H9 (cell line): Measurements from ENCODE around the gene FAM3C. TPM values are rescaled to one million over a fixed set of nuclear protein-coding genes. Genes with fewer than 3 reads are reported as not detected.

Source experiments
- DNase-seq: peaks from one replicate; pipeline ENCODE4 v3.0.0-alpha.2; 2017
- H2AFZ ChIP-seq: one replicate; pipeline ENCODE4 v1.6.1; 2013; ENCODE audit warnings: mild to moderate bottlenecking, low read length, control low read depth, moderate library complexity
- H2AK5ac ChIP-seq: 2 replicates; pipeline ENCODE4 v1.6.1; 2013; ENCODE audit warnings: low read length, control low read depth, mixed read lengths; ENCODE audit not compliant: insufficient read length
- H2BK120ac ChIP-seq: one replicate; pipeline ENCODE4 v1.6.1; 2013; ENCODE audit warnings: low read depth, mild to moderate bottlenecking, low read length, control low read depth, inconsistent platforms; ENCODE audit not compliant: poor library complexity, severe bottlenecking
- H2BK12ac ChIP-seq: 2 replicates; pipeline ENCODE4 v1.6.1; 2013; ENCODE audit warnings: low read length, control low read depth, mixed read lengths, low read depth; ENCODE audit not compliant: insufficient read length
- H2BK15ac ChIP-seq: 2 replicates; pipeline ENCODE4 v1.6.1; 2013; ENCODE audit warnings: low read depth, low read length, control low read depth
- H2BK20ac ChIP-seq: one replicate; pipeline ENCODE4 v1.6.1; 2013; ENCODE audit warnings: low read depth, mild to moderate bottlenecking, low read length, control low read depth, inconsistent platforms; ENCODE audit not compliant: poor library complexity, severe bottlenecking
- H2BK5ac ChIP-seq: 2 replicates; pipeline ENCODE4 v1.6.1; 2013; ENCODE audit warnings: low read length, control low read depth, mixed read lengths; ENCODE audit not compliant: insufficient read length
- H3K14ac ChIP-seq: 2 replicates; pipeline ENCODE4 v1.6.1; 2013; ENCODE audit warnings: low read length, control low read depth; ENCODE audit not compliant: insufficient read depth
- H3K18ac ChIP-seq: 2 replicates; pipeline ENCODE4 v1.6.1; 2013; ENCODE audit warnings: low read depth, mild to moderate bottlenecking, mixed read lengths, low read length, control low read depth; ENCODE audit not compliant: insufficient read length
- H3K23ac ChIP-seq: 2 replicates; pipeline ENCODE4 v1.6.1; 2013; ENCODE audit warnings: low read length, control low read depth, mixed read lengths, low read depth; ENCODE audit not compliant: insufficient read length
- H3K23me2 ChIP-seq: 2 replicates; pipeline ENCODE4 v1.6.1; 2013; ENCODE audit warnings: low read depth, mild to moderate bottlenecking, mixed read lengths, low read length, control low read depth; ENCODE audit not compliant: insufficient read length, poor library complexity, severe bottlenecking
- H3K27ac ChIP-seq: 2 replicates; pipeline ENCODE4 v1.5.1; 2013; ENCODE audit warnings: low read length, control low read depth, mixed read lengths, low read depth; ENCODE audit not compliant: insufficient read length
- H3K27me3 ChIP-seq: 2 replicates; pipeline ENCODE4 v1.6.1; 2013; ENCODE audit warnings: low read length, control low read depth, inconsistent platforms; ENCODE audit not compliant: insufficient read depth
- H3K4ac ChIP-seq: 2 replicates; pipeline ENCODE4 v1.6.1; 2013; ENCODE audit warnings: low read depth, mild to moderate bottlenecking, control low read depth, inconsistent platforms, low read length, moderate library complexity
- H3K4me1 ChIP-seq: 2 replicates; pipeline ENCODE4 v1.6.1; 2013; ENCODE audit warnings: low read length, control low read depth, inconsistent platforms; ENCODE audit not compliant: insufficient read depth
- H3K4me2 ChIP-seq: 2 replicates; pipeline ENCODE4 v1.6.1; 2013; ENCODE audit warnings: low read length, control low read depth, mixed read lengths; ENCODE audit not compliant: insufficient read length, insufficient read depth
- H3K56ac ChIP-seq: 2 replicates; pipeline ENCODE4 v1.6.1; 2013; ENCODE audit warnings: low read depth, mild to moderate bottlenecking, mixed read lengths, low read length, control low read depth; ENCODE audit not compliant: insufficient read length
- H3K79me1 ChIP-seq: 2 replicates; pipeline ENCODE4 v1.6.1; 2013; ENCODE audit warnings: low read depth, mild to moderate bottlenecking, moderate library complexity, low read length, control low read depth, inconsistent platforms; ENCODE audit not compliant: insufficient read depth, poor library complexity, severe bottlenecking
- H3K79me2 ChIP-seq: 2 replicates; pipeline ENCODE4 v1.6.1; 2013; ENCODE audit warnings: low read length, control low read depth, inconsistent platforms; ENCODE audit not compliant: insufficient read depth
- H3K9ac ChIP-seq: 2 replicates; pipeline ENCODE4 v1.6.1; 2013; ENCODE audit warnings: low read length, control low read depth, mixed read lengths; ENCODE audit not compliant: insufficient read length; ENCODE audit errors: extremely low read depth
- H3K9me3 ChIP-seq: one replicate; pipeline ENCODE4 v1.6.1; 2013; ENCODE audit warnings: low read depth, low read length, inconsistent platforms; ENCODE audit not compliant: control insufficient read depth
- H3T11ph ChIP-seq: one replicate; pipeline ENCODE4 v1.6.1; 2013; ENCODE audit warnings: mild to moderate bottlenecking, low read length, control low read depth, inconsistent platforms
- H4K20me1 ChIP-seq: one replicate; pipeline ENCODE4 v1.6.1; 2013; ENCODE audit not compliant: control insufficient read depth, insufficient read length, insufficient read depth
- H4K5ac ChIP-seq: 2 replicates; pipeline ENCODE4 v1.6.1; 2013; ENCODE audit warnings: low read depth, mild to moderate bottlenecking, mixed read lengths, low read length, control low read depth; ENCODE audit not compliant: insufficient read length
- H4K8ac ChIP-seq: replicated peaks from 2 replicates; pipeline ENCODE4 v1.6.1; 2013; ENCODE audit warnings: low read length, control low read depth, mixed read lengths, low read depth; ENCODE audit not compliant: insufficient read length
- H4K91ac ChIP-seq: 2 replicates; pipeline ENCODE4 v1.6.1; 2013; ENCODE audit warnings: low read depth, mild to moderate bottlenecking, moderate library complexity, mixed read lengths, low read length, control low read depth; ENCODE audit not compliant: insufficient read length
- H3K27ac Mint-ChIP-seq, 3 experiments: 2 replicates in 2 of 3; 3 replicates in 1 of 3; pipeline ENCODE4 v1.8.0; 2020 to 2021; ENCODE audit warnings: mixed read lengths in 3 of 3, mild to moderate bottlenecking in 1 of 3, moderate library complexity in 1 of 3
- H3K27me3 Mint-ChIP-seq: 2 replicates; pipeline ENCODE4 v1.8.0; 2021; ENCODE audit warnings: low read depth, mild to moderate bottlenecking, moderate library complexity, mixed read lengths
- H3K36me3 Mint-ChIP-seq, 3 experiments: 2 replicates in 2 of 3; 3 replicates in 1 of 3; pipeline ENCODE4 v1.8.0; 2020 to 2021; ENCODE audit warnings: low read depth in 3 of 3, mixed read lengths in 3 of 3; ENCODE audit not compliant: insufficient read depth in 1 of 3
- H3K4me1 Mint-ChIP-seq, 2 experiments: 2 replicates each; pipeline ENCODE4 v1.8.0; 2020; ENCODE audit warnings: mixed read lengths in 2 of 2
- H3K4me3 Mint-ChIP-seq, 2 experiments: 2 replicates in 1 of 2; 3 replicates in 1 of 2; pipeline ENCODE4 v1.8.0; 2020 to 2021; ENCODE audit warnings: mild to moderate bottlenecking in 2 of 2, mixed read lengths in 2 of 2, moderate library complexity in 1 of 2
- H3K9me3 Mint-ChIP-seq, 2 experiments: 2 replicates in 1 of 2; 3 replicates in 1 of 2; pipeline ENCODE4 v1.8.0; 2020; ENCODE audit warnings: mild to moderate bottlenecking in 2 of 2, mixed read lengths in 2 of 2, moderate library complexity in 1 of 2
- WGBS: extraction: QIAGEN DNeasy Blood & Tissue Kit; methylation state at CpG from one replicate; pipeline ENCODE4 v1.1.7; 2013; ENCODE audit warnings: missing lambda C conversion rate, low lambda C conversion rate, mixed read lengths; ENCODE audit not compliant: insufficient read length; ENCODE audit errors: extremely low coverage; 5-methylcytosine and 5-hydroxymethylcytosine counted together
- total RNA-seq: library from RNA; stranded (reverse); gene quantifications from 2 replicates; pipeline ENCODE4 v1.2.1, GENCODE V29; 2021
- TF ChIP-seq, protein P1 (sequence below): fragments of 200-600 bp; sonication (generic); conservative IDR thresholded peaks from 3 replicates; pipeline ENCODE4 v1.8.0; 2021; ENCODE audit warnings: antibody characterized with exemption, mild to moderate bottlenecking

Gene FAM3C
- total RNA-seq, 1 experiment from 2014 or later: 64.5 TPM

DNA sequence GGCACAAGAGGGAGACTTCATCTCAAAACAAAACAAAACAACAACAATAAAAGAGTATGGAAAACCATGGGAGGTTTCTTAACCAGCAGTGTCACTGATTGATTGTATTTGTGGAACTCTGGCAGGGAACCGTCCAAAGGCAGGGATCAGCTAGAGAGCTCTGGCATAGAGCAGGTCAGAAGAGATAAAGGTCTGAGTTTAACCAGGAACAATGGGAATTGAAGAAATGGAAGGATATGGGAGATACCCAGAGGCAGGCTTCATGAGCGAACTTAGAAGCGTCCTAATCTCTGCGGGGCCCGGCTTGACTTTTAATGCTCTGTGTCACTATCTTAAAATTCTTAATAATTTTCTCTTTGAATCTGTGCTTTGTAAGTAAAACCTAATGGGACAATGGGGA is 10.4 kb upstream of the FAM3C start:
- Histone ChIP-seq H2BK120ac (no peak overlapping the region), H3K4me1 (no peaks in the 10 kb centered on the region), H3K9me3 (no peaks in the 10 kb centered on the region), H2BK15ac (no peak overlapping the region), H3K23ac (no peak overlapping the region), H3K27me3 (no peaks in the 10 kb centered on the region), H2AFZ (no peak overlapping the region), H4K20me1 (no peaks in the 10 kb centered on the region), H4K91ac (no peak overlapping the region), H2BK20ac (no peak overlapping the region), H3K23me2 (no peaks in the 10 kb centered on the region), H2AK5ac (no peak overlapping the region), H3K14ac (no peak overlapping the region), H3K79me2 (no peaks in the 10 kb centered on the region), H3K9ac (no peak overlapping the region), H3T11ph (no peak overlapping the region), H3K18ac (no peak overlapping the region), H3K79me1 (no peaks in the 10 kb centered on the region), H4K8ac (no peak overlapping the region), H3K27ac (no peak overlapping the region), H2BK12ac (no peak overlapping the region), H3K56ac (no peak overlapping the region), H3K4me2 (no peak overlapping the region), H2BK5ac (no peak overlapping the region), H4K5ac (no peak overlapping the region), H3K4ac (no peak overlapping the region)
- H3K4me1 Mint-ChIP-seq: peaks cover 3 to 8% of the 10 kb centered on the region in 2 experiments; a peak in 3 of 4 replicates
- DNase-seq: no peak
- no peaks in the 10 kb centered on the region for H3K9me3 Mint-ChIP-seq
- H3K36me3 Mint-ChIP-seq: no peaks in the 10 kb centered on the region
- no peak overlapping the region for H3K4me3 Mint-ChIP-seq
- no peaks in the 10 kb centered on the region for H3K27me3 Mint-ChIP-seq
- WGBS: no CpG with 5 or more reads among the region's 5 CpGs
- no peak overlapping the region for H3K27ac Mint-ChIP-seq
- TF ChIP-seq, protein P1, sequence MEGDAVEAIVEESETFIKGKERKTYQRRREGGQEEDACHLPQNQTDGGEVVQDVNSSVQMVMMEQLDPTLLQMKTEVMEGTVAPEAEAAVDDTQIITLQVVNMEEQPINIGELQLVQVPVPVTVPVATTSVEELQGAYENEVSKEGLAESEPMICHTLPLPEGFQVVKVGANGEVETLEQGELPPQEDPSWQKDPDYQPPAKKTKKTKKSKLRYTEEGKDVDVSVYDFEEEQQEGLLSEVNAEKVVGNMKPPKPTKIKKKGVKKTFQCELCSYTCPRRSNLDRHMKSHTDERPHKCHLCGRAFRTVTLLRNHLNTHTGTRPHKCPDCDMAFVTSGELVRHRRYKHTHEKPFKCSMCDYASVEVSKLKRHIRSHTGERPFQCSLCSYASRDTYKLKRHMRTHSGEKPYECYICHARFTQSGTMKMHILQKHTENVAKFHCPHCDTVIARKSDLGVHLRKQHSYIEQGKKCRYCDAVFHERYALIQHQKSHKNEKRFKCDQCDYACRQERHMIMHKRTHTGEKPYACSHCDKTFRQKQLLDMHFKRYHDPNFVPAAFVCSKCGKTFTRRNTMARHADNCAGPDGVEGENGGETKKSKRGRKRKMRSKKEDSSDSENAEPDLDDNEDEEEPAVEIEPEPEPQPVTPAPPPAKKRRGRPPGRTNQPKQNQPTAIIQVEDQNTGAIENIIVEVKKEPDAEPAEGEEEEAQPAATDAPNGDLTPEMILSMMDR: no peak
